Measurements from ENCODE around the gene GRIK4.

The GRIK4 gene

DNA sequence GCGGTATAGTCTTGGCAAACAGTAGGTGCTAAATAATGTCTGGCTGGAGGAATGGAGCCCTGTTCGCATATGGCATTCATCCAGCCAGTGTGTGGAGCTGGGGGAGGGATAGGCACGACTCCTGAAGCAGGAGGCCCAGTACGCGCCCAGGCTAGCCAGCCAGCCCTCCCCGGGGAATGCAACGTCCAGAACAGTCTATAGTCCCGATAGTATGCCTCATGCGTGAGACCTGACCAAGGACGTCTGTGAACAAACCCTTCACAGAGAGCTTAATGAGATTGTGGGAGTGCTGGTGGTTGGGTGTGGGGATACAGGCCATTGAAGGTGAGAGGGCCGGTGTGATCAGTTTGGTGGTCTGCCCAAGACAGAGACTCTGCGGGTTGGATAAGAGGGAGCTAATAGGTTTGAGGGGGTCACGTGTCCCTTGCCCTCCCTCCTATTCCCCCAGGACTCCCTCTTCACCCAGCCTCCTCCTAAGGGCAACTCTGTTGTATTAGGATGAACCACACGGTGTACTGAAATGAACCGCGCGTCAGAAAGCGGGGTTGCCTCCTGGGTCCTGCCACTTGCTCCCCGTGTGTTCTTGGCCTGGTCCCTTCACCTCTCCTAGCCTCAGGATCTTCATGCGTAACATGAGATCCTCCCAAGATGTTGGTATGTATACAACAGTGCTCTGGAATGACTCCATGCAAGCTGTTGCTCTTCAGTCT is 987 bp upstream of the GRIK4 start:
- no peak for DNase-seq (ENCODE audit: low read depth in 2 of 2)

DNA sequence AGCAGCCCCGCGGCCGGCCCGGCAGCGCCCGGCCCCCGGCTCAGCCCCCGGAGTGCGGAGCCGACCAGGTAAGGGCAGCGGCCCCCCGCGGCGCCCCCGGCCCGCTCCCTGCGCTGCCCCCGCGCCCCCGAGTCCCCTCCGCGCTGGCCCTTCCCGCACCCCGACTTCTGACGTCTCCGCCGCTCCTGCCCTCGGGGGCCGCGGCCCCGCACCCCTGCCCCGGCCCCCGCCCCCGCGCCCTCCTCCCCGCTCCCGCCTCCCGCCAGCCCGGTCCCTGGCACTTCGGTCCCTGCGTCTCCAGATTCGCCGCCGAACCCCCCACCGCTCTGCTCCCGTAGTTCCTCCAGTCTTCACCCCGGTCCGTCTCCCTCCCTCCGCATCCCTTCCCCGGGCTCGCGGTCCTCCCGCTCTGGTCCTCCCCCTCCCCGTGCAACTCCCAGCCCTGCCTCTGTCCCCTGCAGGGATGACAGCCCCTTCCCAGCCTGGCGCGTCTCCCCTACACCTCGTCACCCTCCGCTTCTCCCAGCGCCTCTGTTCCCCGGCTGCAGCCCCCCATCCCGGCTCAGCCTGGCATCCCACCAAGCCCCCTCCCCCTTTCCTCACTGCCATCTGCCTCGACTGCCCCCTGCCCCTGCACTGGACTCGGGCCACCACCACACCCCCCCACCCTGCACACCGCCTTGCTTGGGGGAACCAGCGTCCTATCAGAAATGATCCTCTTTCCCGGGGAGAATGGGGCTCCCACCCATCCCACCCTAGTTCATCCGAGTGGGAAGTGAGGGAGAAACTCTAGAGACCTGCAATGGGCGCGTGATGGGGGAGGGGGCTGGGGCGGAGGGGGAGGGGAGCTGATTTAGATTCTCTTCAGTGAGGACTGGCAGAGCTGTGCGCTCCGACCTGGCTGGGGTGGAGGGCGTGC is 531 bp downstream of the GRIK4 start:
- no peak for DNase-seq (ENCODE audit: low read depth in 2 of 2)

GRCh38 chr11:120512739-120513435 is 1.3 kb downstream of the GRIK4 start:
- no peak for DNase-seq (ENCODE audit: low read depth in 2 of 2)

DNA sequence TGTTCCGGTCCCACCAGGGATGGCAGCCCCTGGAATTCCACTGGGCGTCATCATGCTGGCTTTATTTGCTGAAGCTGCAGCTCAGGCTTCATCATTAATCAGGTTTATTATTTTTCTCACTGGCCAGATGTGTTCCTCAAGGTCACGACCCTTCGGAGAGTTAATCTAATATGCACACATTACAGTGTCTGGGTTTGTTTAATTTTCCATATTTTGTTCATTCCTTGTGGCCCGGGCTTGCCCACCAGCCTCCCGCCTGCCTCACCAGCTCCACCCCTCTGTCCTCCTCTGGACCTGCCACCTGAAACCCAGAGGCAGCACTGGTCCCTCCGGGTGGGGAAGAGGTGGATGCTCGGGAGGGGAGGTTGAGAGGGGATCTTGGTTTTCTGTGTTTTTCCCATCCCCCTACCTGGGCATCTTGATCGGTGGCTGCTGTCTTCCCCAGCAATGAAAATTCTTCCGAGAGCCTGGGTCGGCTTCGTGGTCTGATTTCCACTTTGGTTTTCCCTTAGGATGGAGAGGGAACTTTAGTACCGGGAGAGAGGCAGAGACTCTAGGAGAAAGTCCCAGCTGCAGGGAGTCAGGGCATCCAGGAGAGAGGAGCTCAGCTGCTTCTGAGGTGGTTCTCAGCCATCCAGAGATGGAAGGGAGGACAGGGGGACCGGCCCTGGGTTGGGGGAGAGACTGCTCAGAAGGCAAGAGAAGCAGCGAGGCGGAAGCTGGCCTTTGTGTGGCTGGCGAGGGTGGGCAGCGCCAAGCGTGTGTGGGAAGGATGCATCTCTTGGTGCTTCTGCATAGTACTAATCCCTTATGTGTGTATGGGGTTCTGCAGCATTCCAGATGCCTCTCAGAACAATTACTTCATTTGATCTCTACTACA is 2.1 kb downstream of the GRIK4 start:
- no peak for DNase-seq (ENCODE audit: low read depth in 2 of 2)

GRCh38 chr11:120514541-120515121 is 3.1 kb downstream of the GRIK4 start:
- no peak for DNase-seq (ENCODE audit: low read depth in 2 of 2)

- DNase-seq (ENCODE audit: low read depth in 2 of 2) = no peak
Observed at GRCh38 chr11:120515186-120515723, 3.7 kb downstream of the GRIK4 start.

DNA sequence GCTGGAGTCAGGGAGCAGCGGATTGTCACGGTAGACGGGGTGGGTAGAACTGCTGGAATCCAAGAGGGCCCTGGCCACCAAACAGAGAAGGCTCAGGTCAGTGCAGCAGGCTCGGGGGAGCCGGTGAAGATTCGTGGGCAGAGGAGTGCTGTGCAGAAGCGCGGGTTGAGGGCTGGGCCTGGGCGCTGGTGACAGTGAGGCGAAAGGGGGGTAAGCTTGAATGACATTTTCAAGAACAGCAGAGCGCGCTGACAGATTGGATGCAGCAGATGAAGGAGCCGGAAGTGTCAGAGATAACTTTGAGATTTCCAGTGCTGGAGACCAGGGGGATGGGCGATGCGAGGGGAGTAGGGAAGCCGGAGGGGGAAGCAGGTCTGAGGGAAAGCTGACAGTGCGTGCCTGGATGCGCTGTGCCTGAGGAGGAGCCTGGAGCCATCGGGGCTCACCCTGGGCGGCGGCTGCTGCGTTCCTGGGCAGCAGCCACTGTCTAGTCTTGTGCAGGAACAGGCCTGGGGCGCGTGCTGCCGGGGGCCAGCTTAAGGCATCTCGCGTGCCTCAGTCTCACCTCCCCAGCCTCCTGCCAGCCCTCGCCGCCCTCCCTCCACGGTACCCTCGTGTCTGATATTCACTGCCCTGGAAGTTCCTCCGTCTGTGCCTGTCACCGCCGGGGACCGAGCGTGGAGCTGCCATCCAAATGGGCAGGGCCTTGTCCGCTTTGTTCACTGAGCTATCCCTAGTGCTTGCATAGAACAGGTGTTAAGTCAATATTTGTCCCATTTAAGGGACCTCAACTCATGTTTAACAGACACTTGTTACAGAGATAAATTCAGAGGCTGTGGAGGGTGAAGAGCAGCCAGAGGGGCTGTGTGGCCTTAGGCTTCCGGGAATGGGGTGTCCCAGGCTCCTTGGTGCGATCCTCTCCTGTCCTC is 5.2 kb downstream of the GRIK4 start:
- DNase-seq (ENCODE audit: low read depth in 2 of 2) = no peak

DNA sequence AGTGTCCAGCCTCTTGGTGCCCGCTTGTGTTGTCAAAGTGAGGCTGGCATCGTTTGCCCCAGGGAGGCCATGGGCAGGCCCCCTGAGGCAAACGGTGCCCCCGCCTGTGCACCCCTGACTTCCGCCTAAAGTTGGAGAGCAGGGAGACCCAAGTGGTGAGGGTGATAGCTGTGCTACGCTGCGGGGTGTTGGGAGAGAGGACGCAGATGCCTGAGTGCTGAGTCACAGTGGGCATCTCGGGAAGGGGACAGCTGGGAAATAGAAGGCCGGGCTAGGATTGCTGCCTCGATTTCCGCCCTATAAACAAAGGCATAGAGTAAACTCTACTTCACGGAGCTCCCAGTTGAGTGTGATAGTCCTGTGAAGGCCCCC is 5.8 kb downstream of the GRIK4 start:
- DNase-seq (ENCODE audit: low read depth in 2 of 2) = no peak

DNA sequence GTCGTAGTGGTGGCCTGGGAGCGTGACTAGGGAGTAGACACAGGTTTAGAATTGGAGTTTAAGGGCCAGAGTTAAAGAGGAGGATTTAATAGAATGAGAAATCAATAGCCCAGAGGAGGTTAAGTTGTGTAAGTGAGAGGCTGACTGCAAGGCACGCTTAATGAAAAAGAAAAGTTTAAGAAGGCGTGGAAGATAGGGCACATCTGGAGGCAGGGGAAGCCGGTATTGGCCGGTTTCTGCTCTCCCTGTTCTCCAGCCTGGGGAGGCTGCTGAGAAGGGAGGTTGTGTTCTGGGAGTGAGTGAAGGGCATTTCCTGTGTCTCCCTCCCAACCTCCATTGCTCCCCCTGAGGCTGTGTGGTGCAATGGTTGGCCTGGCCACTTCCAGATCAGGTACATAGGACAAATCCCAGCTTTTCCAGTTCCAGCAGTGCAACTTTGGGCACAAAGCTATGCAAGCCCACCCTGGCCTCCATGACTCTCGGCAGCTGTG is 6.3 kb downstream of the GRIK4 start:
- no peak for DNase-seq (ENCODE audit: low read depth in 2 of 2)

DNA sequence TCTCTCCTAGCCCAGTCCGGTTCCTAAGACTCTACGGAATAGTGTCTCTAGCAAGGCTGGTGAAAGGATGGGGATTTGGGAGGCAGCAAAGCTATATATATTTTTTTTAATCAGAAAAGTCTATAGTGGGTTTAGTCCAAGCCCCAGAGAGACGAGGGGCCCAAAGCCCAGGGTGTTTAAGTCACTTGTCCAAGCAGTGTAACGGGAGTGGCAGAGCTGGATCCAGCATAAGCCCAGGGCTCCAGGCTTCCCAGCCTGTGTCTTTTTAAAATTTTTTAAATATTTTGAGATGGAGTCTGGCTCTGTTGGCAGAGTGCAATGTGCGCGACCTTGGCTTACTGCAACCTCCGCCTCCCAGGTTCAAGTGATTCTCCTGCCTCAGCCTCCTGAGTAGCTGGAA is 6.8 kb downstream of the GRIK4 start:
- no peak for DNase-seq (ENCODE audit: low read depth in 2 of 2)

DNA sequence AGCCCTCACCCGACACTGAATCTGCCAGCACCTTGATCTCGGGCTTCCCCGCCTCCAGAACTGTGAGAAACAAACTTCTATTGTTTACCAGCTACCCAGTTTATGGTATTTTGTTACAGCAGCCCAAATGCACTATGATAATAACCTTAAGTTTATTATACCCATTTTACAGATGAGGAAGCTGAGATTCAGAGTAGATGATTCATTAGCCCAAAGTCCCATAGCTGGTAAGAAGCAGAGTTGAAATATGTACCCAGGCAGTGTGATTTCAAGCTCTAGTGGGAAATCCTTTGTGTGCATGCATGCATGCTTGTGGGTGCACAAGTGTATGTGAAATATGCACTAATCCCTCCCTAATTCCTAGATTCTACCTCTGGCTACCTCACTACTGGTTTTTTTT is 7.9 kb downstream of the GRIK4 start:
- DNase-seq (ENCODE audit: low read depth in 2 of 2) = no peak

GRCh38 chr11:120520091-120520822 is 8.7 kb downstream of the GRIK4 start:
- no peak for DNase-seq (ENCODE audit: low read depth in 2 of 2)

DNA sequence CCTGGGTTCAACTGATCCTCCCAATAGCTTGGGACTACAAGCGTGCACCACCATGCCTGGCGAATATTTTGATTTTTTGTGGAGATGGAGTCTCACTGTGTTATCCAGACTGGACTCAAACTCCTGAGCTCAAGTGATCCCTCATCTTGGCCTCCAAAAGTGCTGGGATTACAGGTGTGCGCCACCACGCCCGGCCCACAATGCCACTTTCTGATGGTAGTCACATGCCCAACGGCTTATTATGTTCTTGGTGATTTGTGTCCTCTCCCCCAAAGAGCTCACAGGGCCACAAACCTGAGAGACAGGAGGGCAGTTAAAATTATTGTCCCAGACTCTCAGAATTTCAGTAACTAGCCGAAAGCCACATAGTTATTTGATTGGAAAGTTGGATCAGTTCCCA is 9.6 kb downstream of the GRIK4 start:
- DNase-seq (ENCODE audit: low read depth in 2 of 2) = no peak

DNA sequence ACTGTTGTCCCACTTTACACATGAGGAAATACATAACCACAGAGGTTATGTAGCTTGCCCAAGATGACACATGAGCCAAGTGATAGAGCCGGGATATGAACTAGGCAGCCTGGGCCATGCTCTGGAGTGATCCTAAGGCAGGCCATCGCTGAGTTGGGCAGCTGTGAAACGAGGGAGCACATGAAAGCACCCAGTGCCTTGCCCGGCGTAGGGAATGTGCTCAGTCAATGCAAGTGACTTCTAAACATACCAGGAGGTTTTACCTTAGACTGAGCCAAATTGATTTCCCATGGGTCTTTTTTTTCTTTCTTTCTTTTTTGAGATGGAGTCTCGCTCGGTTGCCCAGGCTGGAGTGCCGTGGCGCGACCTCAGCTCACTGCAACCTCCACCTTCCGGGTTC is 10.5 kb downstream of the GRIK4 start:
- no peak for DNase-seq (ENCODE audit: low read depth in 2 of 2)

- DNase-seq (ENCODE audit: low read depth in 2 of 2) = no peak
Observed at GRCh38 chr11:120522736-120523135, 11.2 kb downstream of the GRIK4 start.

DNA sequence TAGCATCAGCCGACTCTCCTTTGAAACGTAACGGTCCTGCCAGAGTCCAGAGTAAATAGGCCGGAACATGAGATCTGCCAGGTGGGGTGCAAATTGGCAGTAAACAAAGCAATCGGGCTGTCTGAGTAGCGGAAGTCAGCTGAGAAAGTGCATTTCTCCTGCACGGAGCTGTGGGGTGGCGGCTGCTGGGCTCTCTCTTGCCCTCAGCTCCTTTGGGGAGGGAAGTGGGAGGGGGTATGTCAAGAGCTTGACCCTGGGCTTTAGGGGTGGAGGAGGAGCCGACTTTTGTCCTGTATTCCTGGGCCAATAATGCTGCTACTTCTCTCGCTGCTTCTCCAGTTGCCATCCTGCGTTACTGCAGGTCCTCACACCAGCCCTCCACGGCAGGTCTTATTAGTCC is 11.6 kb downstream of the GRIK4 start:
- DNase-seq (ENCODE audit: low read depth in 2 of 2) = no peak

- DNase-seq (ENCODE audit: low read depth in 2 of 2) = no peak
Observed at GRCh38 chr11:120524536-120525085, 13.1 kb downstream of the GRIK4 start.

DNA sequence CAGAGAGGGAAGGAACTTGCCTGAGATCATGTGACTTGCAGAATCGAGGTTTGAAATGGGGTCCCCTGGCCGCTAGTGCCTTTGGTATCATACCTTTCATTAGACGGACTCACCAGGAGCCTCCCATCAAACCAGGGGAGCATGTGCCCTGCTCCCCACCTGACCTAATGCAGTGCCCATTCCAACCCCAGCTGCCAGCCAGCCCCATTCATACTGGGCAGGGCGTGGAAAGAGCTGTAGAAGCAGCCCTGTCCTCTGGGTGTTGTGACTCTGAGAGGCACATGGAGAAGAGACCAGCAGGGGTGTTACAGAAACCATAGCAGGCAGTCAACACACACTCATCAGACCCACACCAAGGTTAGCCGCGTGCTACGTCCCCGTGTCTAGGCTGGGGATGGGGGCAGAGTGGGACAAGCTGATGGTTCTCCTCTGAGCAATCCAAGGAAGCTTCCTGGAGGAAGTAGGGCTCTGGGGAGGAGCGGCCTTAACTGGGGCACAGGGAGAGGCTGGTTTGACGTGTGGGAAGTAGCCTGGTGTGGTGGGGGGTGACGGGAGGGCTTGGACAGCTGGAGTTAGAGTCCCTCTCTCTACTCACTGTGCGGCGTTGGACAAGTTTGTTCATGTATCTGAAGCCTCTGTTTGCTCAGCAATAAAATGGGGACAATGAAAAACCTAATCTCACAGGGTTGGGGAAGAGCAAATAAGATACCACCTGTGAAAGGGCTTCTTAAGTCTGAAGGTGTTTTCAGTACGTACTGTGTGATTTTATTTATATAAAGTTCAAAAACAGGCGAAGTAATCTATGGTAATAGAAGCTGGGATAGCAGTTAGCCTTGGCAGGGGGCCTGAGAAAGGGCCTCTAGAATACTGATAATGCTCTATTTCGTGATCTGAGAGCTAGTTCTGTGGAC is 14.0 kb downstream of the GRIK4 start:
- DNase-seq (ENCODE audit: low read depth in 2 of 2) = no peak
